Measurements from ENCODE around the gene SH3RF3.

SH3RF3 gene

GRCh38 chr2:109453371-109453995 lies 324.5 kb downstream of the SH3RF3 start:
- no peak for DNase-seq (ENCODE audit: low read depth in 2 of 2)

GRCh38 chr2:109454304-109454703 lies 325.3 kb downstream of the SH3RF3 start:
- DNase-seq (ENCODE audit: low read depth in 2 of 2) = no peak

DNA sequence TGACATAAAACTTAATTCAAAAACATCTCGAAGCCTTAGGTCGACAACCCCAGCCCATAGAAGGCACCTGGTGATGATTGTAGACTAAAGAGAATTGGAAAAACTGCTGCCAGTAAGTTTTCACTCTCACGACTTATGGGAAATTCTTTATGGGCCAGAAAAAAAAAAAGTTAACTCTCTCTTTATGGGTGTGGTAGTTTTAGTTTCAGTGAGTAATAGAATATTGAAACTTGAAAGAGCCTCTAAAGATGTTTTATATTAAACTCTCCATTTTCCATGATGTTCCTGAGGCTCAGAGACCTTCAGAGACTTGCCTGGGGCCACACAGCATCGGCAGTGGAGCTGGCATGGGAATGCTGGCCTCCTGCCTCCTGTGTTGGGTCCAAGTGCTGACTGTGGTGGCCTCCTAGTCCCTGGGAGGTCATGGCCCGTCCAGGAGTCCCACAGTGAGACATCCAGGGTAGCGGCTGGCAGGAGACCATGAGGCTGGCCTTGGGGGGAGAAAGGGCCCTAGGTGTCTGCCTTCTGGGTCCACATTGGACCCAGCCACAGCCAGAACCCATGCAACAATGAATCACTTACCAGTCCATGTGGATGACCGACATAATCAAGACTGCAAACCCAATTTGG lies 325.9 kb downstream of the SH3RF3 start:
- no peak for DNase-seq (ENCODE audit: low read depth in 2 of 2)

- DNase-seq (ENCODE audit: low read depth in 2 of 2) = no peak
Observed at GRCh38 chr2:109455731-109456691, 327.0 kb downstream of the SH3RF3 start.

- DNase-seq (ENCODE audit: low read depth in 2 of 2) = no peak
Observed at GRCh38 chr2:109456776-109457175, 327.8 kb downstream of the SH3RF3 start.

- DNase-seq (ENCODE audit: low read depth in 2 of 2) = no peak
Observed at GRCh38 chr2:109457366-109457765, 328.4 kb downstream of the SH3RF3 start.

DNA sequence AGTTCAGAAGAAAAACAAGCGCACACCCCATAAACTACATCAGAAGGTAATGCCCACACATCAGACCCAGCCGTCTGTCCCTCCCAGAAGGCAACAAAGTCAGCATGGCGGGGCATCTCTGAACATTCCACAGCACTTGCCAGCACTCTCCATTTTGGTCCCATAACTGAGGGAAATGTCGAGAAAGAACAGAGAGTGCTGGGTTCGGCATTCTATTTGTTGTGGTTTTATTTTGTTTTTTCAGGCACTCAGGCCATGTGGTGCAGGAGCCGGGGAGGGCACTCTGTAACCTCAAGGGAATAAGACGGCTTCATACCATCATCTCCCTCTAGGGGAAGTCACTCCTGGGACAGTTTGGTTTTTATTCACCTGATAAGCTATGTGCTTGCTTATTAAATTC lies 328.8 kb downstream of the SH3RF3 start:
- no peak for DNase-seq (ENCODE audit: low read depth in 2 of 2)

GRCh38 chr2:109458512-109458911 lies 329.5 kb downstream of the SH3RF3 start:
- DNase-seq (ENCODE audit: low read depth in 2 of 2) = no peak

DNA sequence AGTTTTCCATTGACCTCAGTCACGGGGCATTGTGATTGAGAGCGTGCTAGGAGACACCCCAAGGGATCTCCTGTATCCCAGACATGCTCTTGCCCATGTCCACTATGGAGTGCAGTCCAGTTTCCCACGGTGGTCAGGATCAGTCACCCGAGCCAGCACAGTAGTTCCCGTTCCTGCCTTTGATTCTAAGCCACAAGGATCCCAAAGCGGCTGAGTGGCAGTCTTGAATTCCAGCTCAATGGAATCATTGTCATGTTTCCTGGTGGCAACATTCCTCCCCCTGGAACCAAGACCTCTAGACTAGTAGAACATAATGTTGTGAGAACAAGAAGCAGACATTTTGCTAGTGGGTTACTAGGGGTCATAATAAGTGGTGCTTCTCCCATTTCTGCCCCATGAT lies 330.5 kb downstream of the SH3RF3 start:
- DNase-seq (ENCODE audit: low read depth in 2 of 2) = no peak

DNA sequence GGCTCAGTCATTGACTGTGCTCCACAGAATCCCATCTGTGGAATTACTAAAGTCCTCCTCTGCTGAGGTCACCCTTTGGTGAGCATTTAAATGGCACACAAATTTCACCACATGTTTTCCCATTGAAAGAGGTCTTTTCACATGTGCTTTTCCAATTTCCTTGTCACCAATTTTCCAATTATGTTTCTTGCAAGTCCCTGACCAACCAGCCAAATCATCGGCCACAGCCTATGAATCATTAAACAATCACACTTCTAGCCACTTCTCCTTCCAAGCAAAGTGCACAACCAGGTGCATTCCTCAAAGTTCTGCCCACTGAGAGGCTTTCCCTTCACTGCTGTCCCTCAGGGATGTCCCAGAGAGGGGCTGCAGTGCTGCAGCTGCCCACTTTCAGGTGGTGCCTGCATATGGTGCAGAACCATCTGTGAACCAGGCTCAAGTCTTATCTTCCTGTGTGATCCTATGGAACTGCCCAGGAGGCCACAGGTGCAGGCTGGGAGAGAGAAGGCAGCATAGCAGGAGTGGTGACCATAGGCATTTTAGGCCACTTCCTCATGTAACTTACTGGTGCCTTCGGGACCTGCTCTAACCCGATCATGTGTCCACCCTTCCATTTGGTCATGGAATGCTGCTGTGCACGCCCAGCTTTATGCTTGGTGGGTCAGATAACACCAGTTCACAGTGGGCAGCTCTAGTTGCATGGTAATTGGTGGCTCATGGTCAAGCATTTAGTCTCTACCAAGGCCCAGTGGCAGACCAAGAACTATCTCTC lies 331.7 kb downstream of the SH3RF3 start:
- DNase-seq (ENCODE audit: low read depth in 2 of 2) = no peak

- DNase-seq (ENCODE audit: low read depth in 2 of 2) = no peak
Observed at GRCh38 chr2:109463236-109463635, 334.2 kb downstream of the SH3RF3 start.

DNA sequence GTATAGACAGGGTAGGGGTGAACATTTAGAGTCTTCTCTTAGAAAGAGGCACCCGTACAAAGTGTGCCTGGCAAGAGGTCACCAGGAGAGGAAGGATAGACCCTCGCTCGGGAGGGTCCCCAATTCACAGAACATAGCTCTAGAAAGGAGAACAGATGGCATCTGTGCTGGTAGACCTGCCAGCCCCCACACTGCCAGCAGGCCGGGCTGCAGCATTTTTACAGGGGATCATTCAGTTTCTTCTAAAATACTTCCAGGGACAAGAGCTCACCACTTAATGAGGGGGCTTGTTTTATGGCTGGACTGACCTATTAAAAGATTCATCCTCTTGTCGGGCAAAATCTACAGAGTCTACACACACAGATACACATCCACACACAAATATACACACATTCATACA lies 334.9 kb downstream of the SH3RF3 start:
- DNase-seq (ENCODE audit: low read depth in 2 of 2) = no peak

DNA sequence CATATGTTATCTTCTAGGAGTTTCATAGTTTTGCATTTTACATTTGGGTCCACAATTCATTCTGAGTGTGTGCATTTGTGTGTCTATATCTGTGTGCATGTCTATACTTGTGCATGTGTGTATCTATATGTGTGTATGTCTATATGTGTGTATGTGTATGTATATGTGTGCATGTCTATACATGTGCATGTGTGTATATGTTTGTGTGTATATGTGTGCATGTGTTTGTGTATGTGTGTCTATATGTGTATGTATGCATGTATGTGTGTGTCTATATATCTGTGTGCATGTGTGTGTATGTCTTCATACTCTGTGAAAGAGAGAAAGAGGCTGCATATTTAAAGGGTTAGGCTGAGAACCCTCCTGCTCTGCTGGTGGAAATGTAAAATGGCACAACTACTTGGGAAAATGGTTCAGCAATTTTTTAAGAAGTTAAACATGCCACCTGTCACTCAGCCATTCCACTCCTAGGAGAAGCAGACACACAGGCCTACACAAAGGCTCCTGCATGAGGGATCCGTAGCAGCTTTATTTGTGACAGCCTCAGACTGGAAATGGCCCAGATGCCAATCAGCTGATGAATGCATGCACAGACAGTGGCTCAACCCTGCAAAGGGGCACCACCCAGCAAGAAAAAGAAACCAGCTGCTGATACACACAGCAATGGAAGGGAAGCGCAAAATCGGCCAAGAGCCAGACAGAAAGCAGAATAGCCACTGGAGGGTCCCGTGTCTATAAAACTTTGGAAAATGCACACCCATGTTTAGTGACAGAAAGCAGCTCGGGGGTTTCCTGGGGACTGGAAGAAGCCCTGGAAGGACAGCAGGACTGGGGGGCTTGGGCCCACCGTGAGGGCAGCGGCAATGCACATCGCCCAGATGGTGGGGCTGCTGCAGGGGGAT lies 337.9 kb downstream of the SH3RF3 start:
- no peak for DNase-seq (ENCODE audit: low read depth in 2 of 2)

DNA sequence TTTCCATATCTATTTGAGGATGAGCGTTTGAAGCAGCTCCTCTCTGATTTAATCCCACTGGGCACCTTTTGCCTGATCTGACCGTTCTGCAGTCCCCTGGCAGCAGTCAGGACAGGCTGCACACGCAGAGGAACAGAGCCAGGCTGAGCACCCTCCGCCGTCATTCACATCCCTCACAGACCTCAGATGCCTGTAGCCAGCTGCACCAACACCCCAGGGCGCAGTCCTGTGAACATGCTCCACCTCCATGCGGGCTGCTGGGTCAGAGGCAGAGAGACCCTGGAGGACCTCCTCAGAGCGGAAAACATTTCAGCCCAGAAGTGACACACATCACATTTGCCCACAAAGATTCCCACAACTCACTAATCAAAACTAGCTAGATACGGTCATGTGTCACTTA lies 338.7 kb downstream of the SH3RF3 start:
- DNase-seq (ENCODE audit: low read depth in 2 of 2) = no peak

DNA sequence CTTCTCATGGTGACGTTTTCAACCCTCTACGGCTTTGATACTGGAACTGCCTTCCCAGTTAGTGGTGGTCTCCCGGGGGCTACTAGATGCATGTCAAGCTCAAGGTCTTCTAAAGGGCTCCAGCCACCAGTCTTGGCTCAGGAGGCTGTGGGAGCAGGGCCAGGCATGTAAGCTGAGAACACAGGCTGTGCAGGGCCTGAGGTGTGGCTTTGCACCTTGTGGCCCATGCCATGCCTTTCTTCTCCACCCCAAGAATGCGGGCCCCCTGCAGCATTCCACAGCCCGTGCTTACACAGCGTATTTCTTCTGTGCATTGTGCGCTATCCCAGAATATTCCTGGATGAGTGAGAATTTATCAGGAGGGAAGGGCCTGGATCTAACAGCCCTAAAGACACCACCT lies 339.9 kb downstream of the SH3RF3 start:
- no peak for DNase-seq (ENCODE audit: low read depth in 2 of 2)

GRCh38 chr2:109471658-109472057 lies 342.7 kb downstream of the SH3RF3 start:
- DNase-seq (ENCODE audit: low read depth in 2 of 2) = no peak

GRCh38 chr2:109472331-109472959 lies 343.4 kb downstream of the SH3RF3 start:
- no peak for DNase-seq (ENCODE audit: low read depth in 2 of 2)

DNA sequence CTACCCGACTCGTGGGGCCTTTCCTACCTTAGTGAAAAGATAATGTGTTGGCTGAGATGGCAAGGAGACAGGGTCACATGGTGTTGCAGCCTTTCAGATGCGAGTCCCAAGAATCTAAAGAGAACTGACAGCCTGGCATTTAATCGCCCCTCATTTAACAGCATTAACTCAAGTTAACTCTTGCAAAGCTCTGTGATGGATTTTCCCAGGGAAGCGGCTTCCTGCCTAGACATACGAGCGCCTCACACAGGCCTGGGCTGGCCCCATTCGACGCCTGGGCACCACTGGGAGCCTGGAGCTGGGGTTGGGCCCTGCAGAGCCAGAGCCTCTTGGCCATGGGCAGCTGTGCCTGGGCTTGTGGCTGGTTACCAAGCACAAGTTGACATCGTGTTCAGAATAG lies 344.0 kb downstream of the SH3RF3 start:
- DNase-seq (ENCODE audit: low read depth in 2 of 2) = no peak

DNA sequence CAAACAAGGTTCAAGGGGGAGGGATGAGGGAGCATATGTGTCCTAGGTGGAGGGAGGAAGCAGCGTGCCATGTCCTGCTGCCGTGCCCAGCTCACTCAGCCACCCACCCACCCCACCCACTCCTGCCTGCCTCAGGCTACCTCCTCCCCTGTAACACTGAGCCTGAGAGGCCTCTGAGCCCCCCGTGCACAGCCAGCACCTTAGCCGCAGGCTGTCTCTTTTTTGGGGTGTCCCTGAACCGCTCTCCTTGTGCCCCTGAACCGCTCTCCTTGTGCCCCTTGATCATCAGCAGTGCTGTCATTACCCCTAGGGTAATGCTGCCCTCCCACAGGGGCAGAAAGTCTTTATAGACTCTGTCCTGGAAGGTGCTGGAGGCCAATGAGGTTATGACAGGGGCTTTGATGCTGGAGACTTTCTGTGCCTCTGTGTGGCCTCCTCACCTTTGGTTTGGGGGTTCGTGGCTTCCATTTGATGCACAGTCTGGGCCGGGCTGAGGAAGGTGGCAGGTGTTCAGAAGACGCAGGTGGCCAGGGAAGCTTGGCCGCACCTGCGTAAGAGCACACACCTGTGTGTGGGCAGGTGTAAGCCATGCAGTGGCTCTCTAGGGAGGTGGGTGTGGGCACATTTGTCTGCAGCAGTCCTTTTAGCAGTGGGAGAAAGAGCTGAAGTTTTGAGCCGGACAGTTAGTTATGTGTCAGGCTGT lies 344.8 kb downstream of the SH3RF3 start:
- DNase-seq (ENCODE audit: low read depth in 2 of 2) = no peak

GRCh38 chr2:109474319-109474825 lies 345.4 kb downstream of the SH3RF3 start:
- no peak for DNase-seq (ENCODE audit: low read depth in 2 of 2)

Data from stimulated activated CD4-positive, alpha-beta T cell treated with anti-CD3 and anti-CD28 coated beads, Interleukin-12 subunit alpha, Interleukin-12 subunit beta, amount 100 ng/mL, for 24 hours (primary cell).